GM21529 (cell line): Measurements from ENCODE around the gene LRFN2.

Experiments
- ATAC-seq: cut with Tn5 transposase; IDR thresholded peaks from one replicate; pipeline ENCODE4 v1.9.1; 2021; ENCODE audit not compliant: unreplicated experiment

The LRFN2 gene

GRCh38 chr6:40439026-40439800 is 148.0 kb downstream of the LRFN2 start:
- no peak for ATAC-seq

GRCh38 chr6:40438246-40438887 is 148.8 kb downstream of the LRFN2 start:
- ATAC-seq = no peak

GRCh38 chr6:40437631-40438030 is 149.5 kb downstream of the LRFN2 start:
- ATAC-seq = no peak

GRCh38 chr6:40436685-40437604 is 150.2 kb downstream of the LRFN2 start:
- no peak for ATAC-seq

- ATAC-seq = no peak
Observed at GRCh38 chr6:40432982-40433381, 154.2 kb downstream of the LRFN2 start.

- no peak for ATAC-seq
Observed at GRCh38 chr6:40431706-40432105, 155.5 kb downstream of the LRFN2 start.

- ATAC-seq = no peak
Observed at GRCh38 chr6:40427196-40427595, 160.0 kb downstream of the LRFN2 start.

- ATAC-seq = no peak
Observed at GRCh38 chr6:40426346-40427066, 160.7 kb downstream of the LRFN2 start.

GRCh38 chr6:40425192-40425919 is 161.8 kb downstream of the LRFN2 start:
- no peak for ATAC-seq

- no peak for ATAC-seq
Observed at GRCh38 chr6:40422046-40422445, 165.1 kb downstream of the LRFN2 start.

- ATAC-seq = no peak
Observed at GRCh38 chr6:40419946-40420728, 167.0 kb downstream of the LRFN2 start.

GRCh38 chr6:40419377-40419776 is 167.8 kb downstream of the LRFN2 start:
- ATAC-seq = no peak

GRCh38 chr6:40417031-40417430 is 170.1 kb downstream of the LRFN2 start:
- no peak for ATAC-seq

- ATAC-seq = no peak
Observed at GRCh38 chr6:40414617-40415016, 172.5 kb downstream of the LRFN2 start.

- no peak for ATAC-seq
Observed at GRCh38 chr6:40413239-40413638, 173.9 kb downstream of the LRFN2 start.

- ATAC-seq = no peak
Observed at GRCh38 chr6:40411881-40412280, 175.3 kb downstream of the LRFN2 start.

GRCh38 chr6:40410821-40411220 is 176.3 kb downstream of the LRFN2 start:
- no peak for ATAC-seq

- no peak for ATAC-seq
Observed at GRCh38 chr6:40409716-40410397, 177.3 kb downstream of the LRFN2 start.
